Measurements from ENCODE around the gene ACP7.

ACP7 gene

GRCh38 chr19:39077323-39077722, 6.8 kb upstream of the ACP7 start:
- no peak overlapping the region for H3K4me3 ChIP-seq (ENCODE audit: low read depth, low read length)
- TF ChIP-seq CTCF (conservative IDR thresholded peaks at IDR 0.05; ENCODE audit: low read depth, low read length), result no peak
- no peak for DNase-seq (ENCODE audit: low read depth)

GRCh38 chr19:39078436-39079200, 5.5 kb upstream of the ACP7 start:
- DNase-seq (ENCODE audit: low read depth), result peak; percentile 90
- TF ChIP-seq CTCF (conservative IDR thresholded peaks at IDR 0.05; ENCODE audit: low read depth, low read length), result no peak
- H3K4me3 ChIP-seq (ENCODE audit: low read depth, low read length), result no peak overlapping the region

GRCh38 chr19:39080431-39080830, 3.7 kb upstream of the ACP7 start:
- no peak for TF ChIP-seq CTCF (conservative IDR thresholded peaks at IDR 0.05; ENCODE audit: low read depth, low read length)
- no peak overlapping the region for H3K4me3 ChIP-seq (ENCODE audit: low read depth, low read length)
- no peak for DNase-seq (ENCODE audit: low read depth)

DNA sequence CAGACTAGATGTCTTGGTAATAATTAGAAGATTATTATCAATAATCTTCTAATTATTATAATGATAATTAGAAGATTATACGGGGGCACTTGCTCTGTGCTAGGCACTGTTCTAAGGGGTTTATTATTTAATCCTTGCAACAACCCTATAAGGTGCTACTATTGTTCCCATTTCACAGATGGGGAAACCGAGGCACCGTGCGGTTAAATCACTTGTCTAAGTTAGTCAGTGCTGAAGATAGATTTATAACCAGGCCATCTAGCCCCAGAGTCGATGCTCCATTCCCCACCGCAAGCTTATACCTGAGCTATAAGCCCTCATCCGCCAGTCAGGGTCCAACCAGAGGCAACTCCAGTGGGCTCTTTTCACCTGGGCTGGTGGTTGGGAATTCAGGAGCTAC, 2.0 kb upstream of the ACP7 start:
- no peak for DNase-seq (ENCODE audit: low read depth)
- TF ChIP-seq CTCF (conservative IDR thresholded peaks at IDR 0.05; ENCODE audit: low read depth, low read length), result no peak

GRCh38 chr19:39082745-39083598, 1.2 kb upstream of the ACP7 start:
- H3K4me3 ChIP-seq (ENCODE audit: low read depth, low read length), result no peak overlapping the region

More for the DNA sequence above, 2.0 kb upstream of the ACP7 start:
- no peak overlapping the region for H3K4me3 ChIP-seq (ENCODE audit: low read depth, low read length)

DNA sequence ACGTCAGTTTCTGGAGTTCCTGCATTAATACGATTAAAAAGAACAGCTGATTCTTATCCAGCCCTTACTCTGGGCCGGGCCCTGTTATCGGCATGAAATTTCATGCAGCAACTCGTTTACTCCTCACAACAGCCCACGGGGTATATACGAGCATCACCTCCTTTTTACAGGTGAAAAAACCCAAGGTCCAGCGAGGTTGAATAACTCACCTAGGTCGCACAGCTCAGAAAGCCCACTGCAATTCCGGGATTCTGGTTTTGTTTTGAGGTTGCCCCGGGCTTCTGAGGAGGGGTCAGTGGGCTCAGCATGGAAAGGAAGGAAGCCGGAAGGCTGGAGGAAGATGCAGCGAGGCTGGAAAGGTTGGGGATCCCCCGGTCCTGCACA, 577 bp upstream of the ACP7 start:
- TF ChIP-seq CTCF (conservative IDR thresholded peaks at IDR 0.05; ENCODE audit: low read depth, low read length), result no peak
- DNase-seq (ENCODE audit: low read depth), result no peak
- no peak overlapping the region for H3K4me3 ChIP-seq (ENCODE audit: low read depth, low read length)

More at GRCh38 chr19:39082745-39083598, 1.2 kb upstream of the ACP7 start:
- TF ChIP-seq CTCF (conservative IDR thresholded peaks at IDR 0.05; ENCODE audit: low read depth, low read length), result no peak
- DNase-seq (ENCODE audit: low read depth), result no peak
